Measurements from ENCODE around the gene LRRC32.

DNA sequence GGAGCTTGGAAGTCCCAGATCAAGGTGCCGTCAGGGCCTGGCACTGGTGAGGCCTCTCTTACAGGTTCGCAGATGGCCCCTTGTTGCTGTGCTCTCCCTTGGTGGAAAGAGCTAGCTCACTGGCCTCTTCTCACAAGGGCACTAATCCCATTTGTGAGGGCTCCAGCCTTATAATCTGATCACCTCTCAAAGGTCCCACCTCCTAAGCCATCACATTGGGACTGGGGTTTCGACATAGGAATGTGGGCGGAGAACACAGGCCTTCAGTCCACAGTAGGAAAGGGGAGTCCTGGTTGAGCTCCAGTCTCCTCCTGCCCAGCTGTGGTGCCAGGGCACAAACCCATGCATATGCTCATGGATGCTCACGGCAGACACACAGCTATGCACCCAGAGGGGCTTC, 14.0 kb upstream of the LRRC32 start:
- TF ChIP-seq, protein P1, sequence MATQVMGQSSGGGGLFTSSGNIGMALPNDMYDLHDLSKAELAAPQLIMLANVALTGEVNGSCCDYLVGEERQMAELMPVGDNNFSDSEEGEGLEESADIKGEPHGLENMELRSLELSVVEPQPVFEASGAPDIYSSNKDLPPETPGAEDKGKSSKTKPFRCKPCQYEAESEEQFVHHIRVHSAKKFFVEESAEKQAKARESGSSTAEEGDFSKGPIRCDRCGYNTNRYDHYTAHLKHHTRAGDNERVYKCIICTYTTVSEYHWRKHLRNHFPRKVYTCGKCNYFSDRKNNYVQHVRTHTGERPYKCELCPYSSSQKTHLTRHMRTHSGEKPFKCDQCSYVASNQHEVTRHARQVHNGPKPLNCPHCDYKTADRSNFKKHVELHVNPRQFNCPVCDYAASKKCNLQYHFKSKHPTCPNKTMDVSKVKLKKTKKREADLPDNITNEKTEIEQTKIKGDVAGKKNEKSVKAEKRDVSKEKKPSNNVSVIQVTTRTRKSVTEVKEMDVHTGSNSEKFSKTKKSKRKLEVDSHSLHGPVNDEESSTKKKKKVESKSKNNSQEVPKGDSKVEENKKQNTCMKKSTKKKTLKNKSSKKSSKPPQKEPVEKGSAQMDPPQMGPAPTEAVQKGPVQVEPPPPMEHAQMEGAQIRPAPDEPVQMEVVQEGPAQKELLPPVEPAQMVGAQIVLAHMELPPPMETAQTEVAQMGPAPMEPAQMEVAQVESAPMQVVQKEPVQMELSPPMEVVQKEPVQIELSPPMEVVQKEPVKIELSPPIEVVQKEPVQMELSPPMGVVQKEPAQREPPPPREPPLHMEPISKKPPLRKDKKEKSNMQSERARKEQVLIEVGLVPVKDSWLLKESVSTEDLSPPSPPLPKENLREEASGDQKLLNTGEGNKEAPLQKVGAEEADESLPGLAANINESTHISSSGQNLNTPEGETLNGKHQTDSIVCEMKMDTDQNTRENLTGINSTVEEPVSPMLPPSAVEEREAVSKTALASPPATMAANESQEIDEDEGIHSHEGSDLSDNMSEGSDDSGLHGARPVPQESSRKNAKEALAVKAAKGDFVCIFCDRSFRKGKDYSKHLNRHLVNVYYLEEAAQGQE (IDR thresholded peaks at IDR 0.05; ENCODE audit: insufficient read depth in 1 of 2, low read depth in 2 of 2, low read length in 1 of 2), result no peak
- TF ChIP-seq, protein P2, sequence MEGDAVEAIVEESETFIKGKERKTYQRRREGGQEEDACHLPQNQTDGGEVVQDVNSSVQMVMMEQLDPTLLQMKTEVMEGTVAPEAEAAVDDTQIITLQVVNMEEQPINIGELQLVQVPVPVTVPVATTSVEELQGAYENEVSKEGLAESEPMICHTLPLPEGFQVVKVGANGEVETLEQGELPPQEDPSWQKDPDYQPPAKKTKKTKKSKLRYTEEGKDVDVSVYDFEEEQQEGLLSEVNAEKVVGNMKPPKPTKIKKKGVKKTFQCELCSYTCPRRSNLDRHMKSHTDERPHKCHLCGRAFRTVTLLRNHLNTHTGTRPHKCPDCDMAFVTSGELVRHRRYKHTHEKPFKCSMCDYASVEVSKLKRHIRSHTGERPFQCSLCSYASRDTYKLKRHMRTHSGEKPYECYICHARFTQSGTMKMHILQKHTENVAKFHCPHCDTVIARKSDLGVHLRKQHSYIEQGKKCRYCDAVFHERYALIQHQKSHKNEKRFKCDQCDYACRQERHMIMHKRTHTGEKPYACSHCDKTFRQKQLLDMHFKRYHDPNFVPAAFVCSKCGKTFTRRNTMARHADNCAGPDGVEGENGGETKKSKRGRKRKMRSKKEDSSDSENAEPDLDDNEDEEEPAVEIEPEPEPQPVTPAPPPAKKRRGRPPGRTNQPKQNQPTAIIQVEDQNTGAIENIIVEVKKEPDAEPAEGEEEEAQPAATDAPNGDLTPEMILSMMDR (IDR thresholded peaks at IDR 0.05), result no peak

Measured in Panc1 (cell line).